ENCODE data around the gene MAP2K6.

GRCh38 chr17:69478916-69479315 lies 64.4 kb downstream of the MAP2K6 start:
- TF ChIP-seq POLR2AphosphoS5 (IDR thresholded peaks at IDR 0.05; ENCODE audit: borderline replicate concordance, low read depth, low read length) (no peak), EZH2 (IDR thresholded peaks at IDR 0.05) (no peak)

All from SK-N-MC (cell line).